Left forelimb (tissue), 1 donor: ENCODE data around the gene FREY1.

Experiments used
- DNase-seq: peaks from one replicate; pipeline ENCODE4 v3.0.0-alpha.2; 2018; ENCODE audit warnings: low spot score

FREY1 gene, protein sequence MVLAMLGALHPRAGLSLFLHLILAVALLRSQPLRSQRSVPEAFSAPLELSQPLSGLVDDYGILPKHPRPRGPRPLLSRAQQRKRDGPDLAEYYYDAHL

DNA sequence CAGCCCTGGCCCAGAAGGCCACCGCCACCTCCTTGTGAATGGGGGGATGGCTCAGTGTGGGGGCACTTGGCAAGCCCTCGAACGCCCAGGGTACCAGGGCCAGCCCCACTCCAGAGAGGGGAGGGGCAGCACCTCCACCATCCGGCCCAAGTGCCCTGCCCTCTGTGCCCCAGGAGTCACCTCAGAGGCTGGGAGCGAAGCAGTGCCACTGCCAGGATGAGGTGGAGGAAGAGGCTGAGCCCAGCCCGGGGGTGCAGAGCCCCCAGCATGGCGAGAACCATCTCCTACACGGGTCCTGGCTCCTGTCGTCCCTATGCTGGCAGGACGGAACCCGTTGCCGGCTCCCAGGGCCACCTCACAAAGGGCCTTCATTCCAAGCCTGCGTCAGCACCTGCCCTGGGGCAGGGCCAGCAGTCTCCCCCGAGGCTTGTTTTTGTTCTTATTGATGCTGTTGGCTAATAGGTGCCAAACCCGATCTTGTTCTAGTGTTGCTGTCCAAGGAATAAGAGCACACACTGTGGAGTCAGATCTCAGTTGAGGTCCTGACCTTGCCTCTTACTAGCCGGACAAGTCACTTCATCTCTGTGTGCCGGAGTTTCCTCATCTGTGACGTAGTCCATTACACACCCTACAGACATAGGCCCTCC, at the start of gene FREY1:
TSS of gene FREY1 (minus strand) at position 307 of the 647 bp plus-strand sequence. CDS start at position 281, 26 bp downstream.
- DNase-seq, result no peak

DNA sequence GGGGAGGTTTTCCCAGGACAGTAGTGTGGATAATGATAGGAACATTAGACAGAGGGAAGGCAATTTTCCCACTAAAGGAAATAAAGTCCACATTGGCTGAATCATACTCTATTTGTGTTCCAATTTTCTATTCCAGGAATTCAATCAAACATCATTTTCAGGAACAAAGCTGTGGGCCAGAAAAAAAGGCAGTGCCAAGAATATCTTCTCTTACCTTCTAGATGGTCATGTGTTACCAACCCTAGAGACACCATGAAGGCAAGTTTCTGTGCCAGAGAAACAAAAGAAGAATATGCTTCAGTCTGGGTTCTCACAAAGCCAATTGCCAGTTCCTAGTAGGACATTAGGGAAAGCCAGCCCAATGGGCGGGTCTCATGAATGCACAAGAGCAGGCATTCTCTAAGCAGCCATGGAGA, 42.9 kb upstream of the FREY1 start:
- no peak for DNase-seq

DNA sequence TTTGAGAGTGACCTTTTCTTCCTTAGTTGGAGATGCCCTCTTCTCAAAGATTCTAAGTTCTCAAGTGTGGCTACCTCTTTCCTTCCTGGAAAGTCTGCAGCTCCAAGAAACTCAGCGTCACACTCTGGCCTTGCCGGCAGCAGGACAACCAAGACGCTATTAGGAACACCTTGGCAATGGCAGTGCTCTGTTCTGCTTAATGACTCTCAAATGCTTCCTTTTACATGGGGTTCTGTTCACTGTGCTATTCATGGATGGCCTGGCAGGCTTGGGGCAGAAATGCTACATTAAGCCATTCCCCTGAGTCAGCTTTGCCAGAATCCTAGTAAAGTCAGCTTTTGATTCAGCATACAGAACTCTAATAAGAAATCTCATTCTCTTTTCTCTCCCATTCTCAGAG, 41.3 kb upstream of the FREY1 start:
- DNase-seq, result no peak

DNA sequence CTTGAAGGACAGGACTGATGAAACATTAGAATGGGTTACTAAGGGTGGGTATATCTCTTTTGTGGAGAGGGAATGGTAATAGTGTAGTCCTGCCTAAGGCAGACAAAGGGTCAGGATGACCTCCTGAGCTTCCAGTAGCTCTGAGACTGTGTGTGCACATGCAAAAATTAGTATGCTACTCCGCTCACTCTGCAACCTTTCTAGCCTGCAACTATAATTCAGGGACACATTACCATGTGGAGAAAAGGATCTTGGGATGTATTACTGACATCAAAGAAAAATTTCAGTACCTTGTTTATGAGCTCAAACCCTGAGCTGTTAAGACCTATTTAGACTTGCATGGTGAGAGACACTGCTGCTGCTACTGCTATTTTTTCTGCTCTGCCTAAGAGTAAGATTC, 40.8 kb upstream of the FREY1 start:
- DNase-seq, result no peak

DNA sequence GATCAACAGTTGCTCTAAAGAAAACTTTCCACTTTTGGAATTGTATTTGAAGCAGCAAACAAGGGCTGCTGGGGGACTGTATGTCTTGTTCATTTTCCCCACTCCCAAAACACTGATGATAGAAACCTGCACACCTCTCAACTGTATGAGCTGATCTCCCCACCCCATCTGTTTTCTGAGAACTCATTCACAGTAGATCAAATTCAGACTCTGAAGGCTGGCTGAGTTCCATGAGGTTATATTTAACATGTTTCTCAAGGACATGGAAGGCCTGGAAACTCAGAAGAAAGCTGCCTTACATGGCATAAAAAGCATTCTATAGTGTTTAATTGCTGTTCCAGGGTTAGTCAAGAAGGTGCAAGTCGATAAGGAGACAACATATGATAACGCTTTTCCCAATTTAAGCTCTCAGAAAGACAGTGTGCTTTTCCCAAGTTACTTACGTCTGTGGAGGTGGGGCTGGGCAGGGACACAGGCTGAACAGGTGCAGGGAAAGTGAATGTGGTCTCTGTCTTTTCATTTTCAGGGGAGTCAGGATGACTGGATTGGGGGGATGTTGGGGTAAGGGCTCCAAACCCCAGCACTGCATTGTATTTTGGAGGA, 38.4 kb upstream of the FREY1 start:
- no peak for DNase-seq

DNA sequence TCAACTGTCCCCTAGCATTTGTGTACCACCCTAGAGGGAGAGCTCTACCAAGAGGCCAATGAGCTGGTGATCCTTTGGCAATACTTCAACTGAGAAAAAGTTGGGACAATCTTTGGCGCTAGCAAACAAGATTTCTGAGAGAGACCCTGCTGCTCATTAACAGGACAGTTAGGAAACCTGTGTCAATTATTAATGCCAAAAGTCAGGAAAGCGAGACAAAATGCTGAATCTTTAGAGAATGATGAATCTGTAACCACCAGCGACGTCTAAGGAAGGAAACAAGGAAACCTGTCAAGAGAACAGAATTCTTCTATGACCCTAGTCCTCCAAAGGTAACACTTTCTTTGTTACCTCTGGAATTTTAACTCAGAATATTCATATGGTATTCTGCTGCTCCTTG, 35.3 kb upstream of the FREY1 start:
- DNase-seq, result no peak

DNA sequence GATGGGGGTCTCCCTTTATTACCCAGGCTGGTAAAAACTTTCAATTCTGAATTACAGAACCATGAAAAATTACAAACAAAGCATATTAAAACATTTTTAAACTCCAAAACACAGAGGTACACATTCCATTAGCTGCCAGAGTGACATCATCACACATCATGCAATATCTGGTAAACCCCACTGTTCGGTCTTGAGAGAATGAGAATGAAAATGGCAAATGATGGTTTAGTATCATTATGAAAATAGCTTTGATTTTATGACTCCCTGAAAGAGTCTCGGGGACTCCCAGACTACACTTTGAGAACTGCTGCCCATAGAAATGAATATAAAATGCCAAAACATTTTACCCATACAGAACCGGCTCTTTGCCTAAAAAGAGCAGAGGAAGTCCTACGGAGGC, 34.2 kb upstream of the FREY1 start:
- no peak for DNase-seq

DNA sequence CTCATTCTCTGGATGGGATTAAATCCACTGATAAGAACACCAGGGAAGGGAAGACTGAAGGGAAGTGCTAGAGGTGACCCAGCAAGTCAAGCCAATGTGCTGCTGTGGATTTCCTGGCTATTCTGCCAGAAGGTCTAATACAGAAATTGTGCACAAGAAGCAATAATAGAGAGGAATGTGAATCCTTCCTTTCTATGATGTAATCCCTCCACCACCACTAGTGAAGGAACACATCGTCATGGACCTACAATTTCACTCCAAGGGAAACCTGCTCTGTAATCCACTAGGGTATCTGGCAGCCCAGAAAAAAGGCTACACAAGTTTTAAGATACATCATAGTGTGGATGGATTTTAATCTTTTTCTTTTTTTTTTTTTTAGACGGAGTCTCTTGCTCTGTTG, 32.8 kb upstream of the FREY1 start:
- no peak for DNase-seq

DNA sequence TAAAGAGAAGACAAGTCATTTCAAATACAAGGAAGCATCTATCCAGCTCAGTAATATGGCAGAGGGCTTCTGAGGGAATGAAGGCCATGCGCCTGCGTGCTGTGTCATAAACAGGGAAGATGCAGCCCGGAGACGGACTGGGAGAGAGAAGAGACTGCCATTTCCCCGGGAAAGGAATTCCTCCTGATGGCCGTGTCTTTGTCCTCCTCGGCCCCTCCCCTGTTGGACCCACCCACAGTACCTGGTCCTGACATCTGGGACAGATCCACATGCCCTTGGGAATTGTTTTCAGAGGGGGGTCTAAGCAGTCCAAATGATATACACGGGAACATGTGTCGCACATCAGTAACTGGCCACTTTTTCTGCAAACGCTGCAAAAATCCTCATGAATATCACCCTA, 30.8 kb upstream of the FREY1 start:
- no peak for DNase-seq

DNA sequence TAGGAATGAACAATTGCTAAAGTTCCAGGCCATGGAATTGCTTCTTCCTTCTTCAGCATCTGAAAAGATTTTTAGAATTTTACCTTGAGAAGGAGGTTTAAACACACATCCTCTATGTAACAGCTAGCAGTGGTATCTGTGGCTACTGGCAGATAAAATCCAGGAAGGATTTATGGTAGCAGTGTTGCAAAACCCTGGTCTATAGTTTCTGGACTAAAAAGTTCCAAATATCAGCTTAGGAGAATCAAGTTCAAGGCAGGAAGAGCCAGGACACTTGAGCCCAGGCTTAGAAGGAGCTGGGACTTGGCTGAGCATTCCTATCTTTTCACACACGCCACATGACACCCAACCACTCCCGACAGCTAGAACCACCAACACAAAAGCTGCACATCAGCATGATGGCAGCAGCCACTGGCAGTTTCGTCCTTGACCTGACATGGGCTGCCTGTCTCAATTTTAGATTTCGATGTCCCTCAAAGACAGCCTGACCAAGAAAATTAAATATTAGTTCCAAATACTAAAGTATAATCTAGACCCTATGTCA, 29.5 kb upstream of the FREY1 start:
- no peak for DNase-seq

DNA sequence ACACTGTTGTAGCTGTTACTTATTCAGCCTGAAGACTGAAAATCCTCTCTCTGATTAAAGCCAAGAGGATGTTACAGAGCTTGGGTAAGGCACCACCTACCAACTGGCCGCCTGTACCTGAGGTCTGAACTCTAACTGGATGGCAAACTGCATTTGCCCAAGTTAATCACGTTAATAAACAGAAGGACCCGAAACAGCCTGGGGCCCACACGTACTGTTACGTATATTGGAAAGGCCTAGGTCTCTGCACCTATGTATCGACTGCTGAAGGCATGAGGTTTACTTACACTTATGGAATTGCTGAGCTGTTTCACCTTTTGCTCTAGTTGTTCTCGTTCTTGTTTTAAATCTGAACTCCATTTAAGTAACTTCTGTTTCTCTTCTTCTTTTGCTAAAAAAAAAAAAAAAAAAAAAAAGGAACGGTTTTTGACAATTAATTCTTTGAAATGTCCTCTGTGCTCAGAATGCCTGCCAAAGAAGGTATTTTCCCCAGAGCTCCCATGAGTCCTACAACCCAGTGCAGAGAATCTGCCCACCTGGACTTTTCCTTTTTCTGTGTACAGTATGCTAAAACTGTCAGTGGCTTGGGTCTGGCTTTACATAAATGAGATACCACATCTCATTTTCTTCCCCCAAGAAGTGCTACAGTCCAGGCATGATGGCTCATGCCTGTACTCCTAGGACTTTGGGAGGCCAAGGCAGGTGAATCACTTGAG, 28.4 kb upstream of the FREY1 start:
- DNase-seq, result no peak

DNA sequence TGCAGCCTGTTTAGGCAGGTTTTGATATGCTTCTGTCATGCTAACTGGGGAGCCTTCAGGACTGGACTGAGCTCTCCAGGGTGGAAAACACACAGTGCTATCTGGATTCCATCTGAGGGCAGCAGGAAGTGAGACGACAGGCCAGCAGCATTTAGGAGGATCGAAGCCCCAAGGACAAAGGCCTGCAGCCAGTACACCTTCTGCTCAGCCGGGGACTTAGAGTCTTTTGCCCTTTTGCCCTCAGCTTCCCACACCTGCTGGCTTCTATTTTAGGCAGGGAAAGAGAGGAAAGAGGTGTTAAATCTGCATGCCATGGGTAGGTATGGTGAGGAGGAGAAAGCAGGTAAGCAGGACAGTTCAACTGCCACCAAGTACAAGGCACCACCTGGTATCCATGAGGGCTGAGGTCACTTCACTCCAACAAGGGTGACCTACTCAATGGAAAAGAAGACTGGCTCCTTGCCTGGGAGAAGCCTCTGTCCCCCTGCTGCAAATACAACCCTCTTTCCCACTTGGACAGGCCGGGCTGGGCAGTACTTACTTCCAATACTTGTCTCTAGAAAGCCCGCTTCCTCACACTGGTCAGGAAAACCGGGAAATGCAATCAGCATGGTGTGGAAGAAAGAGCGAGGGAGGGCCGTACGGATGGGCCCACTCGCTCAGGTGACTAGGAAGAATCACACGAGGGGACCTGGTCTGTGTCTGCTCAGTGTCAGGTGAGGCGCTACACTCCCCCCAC, 27.7 kb upstream of the FREY1 start:
- no peak for DNase-seq

DNA sequence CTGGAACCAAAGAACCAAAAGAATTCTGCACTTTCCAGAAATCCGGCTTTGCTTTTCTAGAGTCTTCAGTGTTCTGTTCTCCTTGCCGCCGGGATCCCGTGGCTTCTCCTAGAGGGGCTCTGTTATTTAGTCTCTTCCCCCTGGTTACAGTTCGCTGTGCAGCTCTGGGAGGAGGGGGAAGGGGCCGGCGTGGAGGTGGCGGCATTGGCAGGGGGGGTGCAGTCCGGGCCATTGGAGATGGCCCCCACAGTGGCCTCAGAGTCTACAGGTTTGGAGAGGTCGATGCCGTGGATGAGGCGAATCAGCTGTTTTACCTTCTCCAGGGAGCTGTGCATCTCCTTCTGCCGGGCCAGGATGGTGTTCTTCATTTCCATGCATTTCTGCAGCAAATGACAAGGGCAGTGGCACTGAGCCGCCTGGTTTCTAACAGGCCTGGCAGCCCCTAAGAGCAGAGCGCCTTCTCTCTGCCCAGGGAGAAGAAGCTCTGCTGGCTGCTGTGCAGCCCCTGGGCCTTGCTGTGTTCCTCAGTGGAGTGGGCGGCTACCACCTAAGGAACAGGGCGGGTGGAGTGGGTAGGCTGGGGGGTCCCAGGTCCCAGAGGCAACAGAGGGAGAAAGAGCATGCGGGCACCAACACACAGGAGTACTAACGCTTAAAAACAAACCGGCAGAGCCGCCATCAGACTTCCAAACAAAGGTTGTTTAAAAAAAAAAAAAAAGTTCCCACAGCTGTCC, 26.9 kb upstream of the FREY1 start:
- no peak for DNase-seq

DNA sequence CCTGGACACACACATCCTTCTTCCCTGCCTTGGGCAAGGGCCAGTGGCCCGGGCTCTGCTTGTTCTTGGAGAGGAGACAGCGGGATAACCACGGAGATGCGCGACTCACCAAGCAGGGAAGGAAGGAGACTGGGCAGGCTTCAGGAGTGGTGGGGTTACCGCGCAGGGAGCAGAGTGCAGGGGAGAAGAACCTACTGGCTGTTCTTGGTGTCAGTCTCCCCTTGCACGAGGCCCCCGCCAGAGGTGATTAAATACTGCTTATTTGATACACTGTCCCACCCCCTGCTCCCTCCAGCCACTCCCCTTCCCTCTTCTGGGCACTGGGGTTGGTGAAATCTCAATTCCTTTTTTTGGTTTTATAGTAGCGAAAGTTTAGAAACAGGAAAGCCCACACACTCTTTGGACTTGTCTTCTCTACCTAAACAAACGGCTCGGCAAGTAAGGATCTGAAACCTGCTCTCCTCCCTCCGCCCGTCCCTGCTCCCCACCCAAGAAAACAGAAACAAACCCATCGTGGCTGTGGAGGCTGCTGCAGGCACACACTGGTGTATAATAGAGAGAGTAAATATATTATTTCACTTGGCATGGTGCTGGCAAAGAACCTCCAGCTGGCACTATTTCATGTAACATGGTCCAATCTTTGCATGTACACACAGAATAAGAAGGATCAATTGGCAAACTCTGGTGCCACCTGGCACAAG, 26.2 kb upstream of the FREY1 start:
- no peak for DNase-seq

DNA sequence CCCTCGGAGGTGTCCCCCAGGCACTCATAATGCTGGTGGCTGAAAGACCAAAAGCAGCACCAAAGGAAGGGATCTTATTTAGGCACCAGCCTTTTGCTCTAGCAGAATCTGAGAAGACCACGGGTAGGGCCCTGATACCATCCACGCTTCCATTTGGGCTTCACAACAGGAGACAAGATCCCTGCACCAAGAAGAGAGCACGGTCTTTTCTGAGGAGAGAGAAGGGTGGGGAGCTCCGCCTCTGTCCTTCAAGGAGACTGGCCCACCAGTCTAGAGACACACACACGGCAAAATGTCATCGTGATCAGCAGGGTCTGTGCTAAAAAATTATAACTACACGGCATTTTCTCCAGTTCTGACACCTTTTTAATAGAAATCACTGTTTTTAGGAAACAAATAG, 25.1 kb upstream of the FREY1 start:
- DNase-seq, result no peak

DNA sequence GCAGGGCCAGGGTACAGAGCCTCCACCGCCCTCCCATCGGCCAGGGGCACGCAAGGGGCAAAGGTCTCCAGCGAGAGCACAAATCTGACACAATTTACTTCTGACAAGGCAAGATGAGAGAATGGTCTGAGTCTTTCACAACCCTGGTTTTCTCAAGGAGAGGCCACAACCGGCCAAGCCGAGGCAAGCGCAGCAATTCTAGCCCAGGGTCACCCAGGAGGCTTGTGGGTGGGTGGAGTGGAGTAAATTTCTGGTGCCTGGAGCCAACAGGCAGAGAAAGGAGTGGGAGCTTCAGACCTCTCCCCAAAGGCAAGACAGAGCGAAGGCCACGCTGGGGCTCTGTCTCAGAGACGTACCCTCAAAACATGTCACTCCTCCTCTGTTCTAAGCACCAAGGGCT, 24.7 kb upstream of the FREY1 start:
- no peak for DNase-seq

DNA sequence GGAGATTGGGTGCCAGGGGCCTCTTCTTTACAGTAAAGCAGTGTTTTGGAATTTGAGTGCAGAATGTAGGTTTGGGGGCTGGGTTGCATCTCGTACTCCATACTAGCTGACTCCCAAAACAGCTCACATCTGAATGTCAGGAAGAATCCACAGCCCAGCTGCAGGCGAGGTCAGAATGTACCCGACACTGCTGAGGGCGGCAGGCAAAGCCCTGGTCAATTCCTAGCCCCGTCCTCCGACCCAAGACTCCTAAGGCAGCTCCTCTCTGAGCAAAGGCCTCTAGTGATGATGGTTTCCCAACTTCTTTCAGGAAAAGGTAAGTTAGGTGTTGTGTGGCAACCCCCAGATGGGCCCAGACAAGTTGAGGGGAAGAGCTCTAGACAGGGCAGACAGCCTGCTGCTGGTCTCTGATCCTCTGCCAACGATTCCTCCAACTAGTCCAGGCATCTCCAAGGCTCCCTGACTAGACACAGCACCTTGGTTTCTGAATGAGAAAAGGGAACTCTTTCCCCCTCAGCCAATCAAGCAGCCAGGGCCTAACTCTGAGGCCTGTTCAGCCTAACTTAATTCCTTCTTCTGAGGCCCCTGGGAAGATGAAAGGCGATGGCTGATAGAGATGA, 24.0 kb upstream of the FREY1 start:
- no peak for DNase-seq

DNA sequence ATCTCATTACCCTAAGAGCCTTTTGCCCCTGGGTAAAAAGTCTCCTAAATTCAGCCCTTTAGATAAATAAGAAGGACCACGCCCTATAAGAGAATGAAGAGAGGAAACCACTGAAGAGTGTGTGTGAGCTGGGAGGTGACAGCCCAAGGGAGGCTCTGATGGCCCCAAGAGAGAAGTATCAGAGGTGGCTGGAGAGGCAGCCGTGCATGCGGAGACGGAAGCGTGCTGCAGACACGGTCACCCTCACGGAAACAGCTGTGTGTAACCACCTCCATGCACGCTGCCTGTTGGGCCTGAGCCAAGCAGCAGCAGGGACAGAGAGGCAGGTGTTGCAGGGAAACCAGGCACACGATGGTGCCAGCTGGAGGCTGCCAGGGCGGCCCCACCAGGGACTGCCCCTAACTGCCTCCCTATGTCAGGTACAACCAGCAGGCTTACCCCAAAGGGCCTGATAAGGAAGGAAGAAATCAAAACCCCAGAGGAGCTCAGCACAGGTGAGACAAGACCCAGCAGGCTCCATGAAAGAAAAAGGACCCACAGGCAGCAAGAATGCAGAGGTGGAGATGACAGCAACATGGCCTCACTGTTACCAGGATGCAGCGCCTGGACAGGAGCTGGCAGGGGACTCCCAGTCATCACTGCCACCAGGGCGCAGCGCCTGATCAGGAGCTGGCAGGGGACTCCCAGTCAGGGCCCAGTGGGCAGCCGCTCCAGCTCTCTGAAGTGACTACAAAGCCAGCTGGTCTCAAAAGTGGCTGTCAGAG, 23.1 kb upstream of the FREY1 start:
- no peak for DNase-seq

DNA sequence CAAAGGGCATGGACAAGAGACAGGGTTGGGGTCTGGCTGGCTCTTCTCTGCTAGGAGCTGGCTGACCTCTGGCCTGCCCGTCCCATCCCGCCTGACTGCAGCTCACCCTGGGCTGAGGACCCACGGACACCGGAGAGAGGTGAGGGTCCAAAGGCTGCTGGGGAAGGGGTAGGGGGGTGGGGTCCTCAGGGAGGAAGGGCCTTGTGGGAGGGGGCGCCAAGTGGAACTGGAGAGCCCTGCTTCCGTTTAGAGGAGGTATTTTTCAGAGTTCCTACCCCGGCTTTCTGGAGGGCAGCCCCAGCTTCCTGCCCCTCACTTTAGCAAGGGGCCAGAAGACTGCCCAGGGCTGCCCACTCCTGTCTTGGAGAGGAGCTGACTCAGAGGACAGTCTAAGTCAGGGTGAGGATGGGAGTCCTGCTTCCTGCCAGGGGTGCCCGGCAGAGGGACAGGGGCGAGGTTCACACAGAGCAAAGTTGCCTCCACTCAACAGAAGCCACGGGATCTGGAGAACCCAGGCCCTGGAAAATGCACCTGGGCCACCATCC, 22.5 kb upstream of the FREY1 start:
- DNase-seq, result no peak
